Sigmoid colon (tissue), 7 donors: ENCODE measurements around the gene ARL4A. TPM values are rescaled to one million over a fixed set of nuclear protein-coding genes. Genes with fewer than 3 reads are reported as not detected.

ENCODE experiments used
- DNase-seq: peaks from one replicate; pipeline ENCODE4 v3.0.0-alpha.2; 2019
- H3K27ac ChIP-seq, 4 donors: fragments of 200-600 bp; sonication (generic); one replicate each; pipeline ENCODE4 v1.5.1; 2016 to 2019; ENCODE audit warnings: mild to moderate bottlenecking in 1 of 4
- H3K27me3 ChIP-seq, 3 donors: fragments of 200-600 bp; sonication (generic); one replicate each; pipeline ENCODE4 v1.5.1; 2019; ENCODE audit warnings: mild to moderate bottlenecking in 1 of 3
- H3K36me3 ChIP-seq, 4 donors: fragments of 200-600 bp; sonication (generic); one replicate each; pipeline ENCODE4 v1.5.1; 2016 to 2019
- H3K4me1 ChIP-seq, 4 donors: fragments of 200-600 bp; sonication (generic); one replicate each; pipeline ENCODE4 v1.5.1; 2017 to 2019
- H3K4me3 ChIP-seq, 4 donors: fragments of 200-600 bp; sonication (generic); one replicate each; pipeline ENCODE4 v1.5.1; 2017 to 2019; ENCODE audit warnings: mild to moderate bottlenecking in 2 of 4, moderate library complexity in 1 of 4
- H3K9me3 ChIP-seq, 4 donors: fragments of 200-600 bp in 3 of 4; sonication (generic) in 3 of 4; one replicate each; pipeline versions ENCODE4 v1.5.1 to v1.6.1; 2013 to 2019
- CTCF ChIP-seq, 4 experiments: fragments of 450-650 bp in 3 of 4; fragments of 200-600 bp in 1 of 4; IDR thresholded peaks; one replicate each; pipeline ENCODE4 v1.5.1; 2016 to 2019; ENCODE audit warnings: antibody characterized with exemption in 4 of 4, mild to moderate bottlenecking in 3 of 4, moderate library complexity in 2 of 4
- EP300 ChIP-seq, 4 donors: sonication (generic); formaldehyde crosslinking; IDR thresholded peaks; one replicate each; pipeline ENCODE4 v1.6.1; 2017; ENCODE audit warnings: antibody characterized with exemption in 4 of 4
- POLR2A ChIP-seq, 2 donors: fragments of 450-650 bp; IDR thresholded peaks; one replicate each; pipeline ENCODE4 v1.6.1; 2016; ENCODE audit warnings: antibody characterized with exemption in 2 of 2, mild to moderate bottlenecking in 2 of 2, moderate library complexity in 2 of 2
- POLR2AphosphoS5 ChIP-seq, 4 donors: sonication (generic); formaldehyde crosslinking; IDR thresholded peaks; one replicate each; pipeline ENCODE4 v1.6.1; 2017; ENCODE audit warnings: antibody characterized with exemption in 4 of 4
- WGBS, 2 donors: extraction: QIAGEN DNeasy Blood & Tissue Kit; methylation state at CpG; one replicate each; pipeline ENCODE4 v1.1.7; 2013; 5-methylcytosine and 5-hydroxymethylcytosine counted together
- intact Hi-C: fragments of 100-400 bp; cut with DNase I; formaldehyde crosslinking; loops from one replicate; pipeline ENCODE4 v1.15.1; 2023
- polyA plus RNA-seq, 3 donors: library from polyadenylated mRNA; stranded (reverse); fragments of 200-250 nt; gene quantifications; one replicate each; pipeline ENCODE4 v1.2.3, GENCODE V29; 2013
- total RNA-seq, 4 donors: library from RNA; depleted of rRNA; stranded (reverse); fragments of >200 nt; gene quantifications; one replicate each; pipeline ENCODE4 v1.1.0, GENCODE V29; 2016
- donor health status: healthy with polysubstance abuse.
- donor health status: Bipolar disorder and iron deficiency.
- donor health status: healthy.

The ARL4A gene
- total and polyA plus RNA-seq, 7 donors: 33.2 to 124 (median 42.8) TPM

- H3K36me3 ChIP-seq: no peaks in the 10 kb centered on the region
- no peak for TF ChIP-seq POLR2AphosphoS5 (IDR thresholded peaks at IDR 0.05)
- TF ChIP-seq POLR2A (IDR thresholded peaks at IDR 0.05): no peak
- TF ChIP-seq CTCF (IDR thresholded peaks at IDR 0.05): no peak
- no peak for TF ChIP-seq EP300 (IDR thresholded peaks at IDR 0.05)
- DNase-seq: no peak
- no peak overlapping the region for H3K27ac ChIP-seq
- no peak overlapping the region for H3K4me3 ChIP-seq
- intact Hi-C loops: no loop called here
- 92 to 95% methylated on average over 2 of the region's 2 CpGs for WGBS, 2 donors
- no peaks in the 10 kb centered on the region for H3K9me3 ChIP-seq
- no peaks in the 10 kb centered on the region for H3K27me3 ChIP-seq
- peaks cover 0 to 8% (median 0%) of the 10 kb centered on the region in 4 donors for H3K4me1 ChIP-seq
These were observed 40.7 kb downstream of the ARL4A start for GRCh38 chr7:12728192-12728538.

DNA sequence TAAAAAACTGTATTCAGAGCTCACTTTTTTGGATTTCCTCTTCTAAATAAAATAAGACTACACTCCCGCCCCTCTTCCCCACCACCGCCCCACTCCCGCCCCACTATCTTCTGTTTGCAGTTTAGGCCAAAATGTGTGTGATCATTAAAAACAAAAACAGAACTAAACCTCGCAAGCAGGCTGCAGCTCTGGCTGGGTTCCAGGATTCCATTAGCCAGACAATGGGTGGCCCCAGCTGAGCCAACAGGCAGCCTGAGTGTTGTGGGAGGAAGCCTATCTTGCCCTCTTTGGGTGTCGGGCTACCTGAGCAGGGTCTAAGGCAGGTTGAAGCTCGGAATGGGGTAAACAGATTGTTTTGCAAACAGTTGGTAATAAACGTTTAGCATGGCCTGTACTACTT, 41.7 kb downstream of the ARL4A start:
- peak; percentile 78 for DNase-seq
- Histone ChIP-seq H3K4me1 (peaks cover 0 to 8% (median 0%) of the 10 kb centered on the region in 4 donors), H3K27ac (no peak overlapping the region), H3K36me3 (no peaks in the 10 kb centered on the region), H3K4me3 (no peak overlapping the region), H3K27me3 (no peaks in the 10 kb centered on the region), H3K9me3 (no peaks in the 10 kb centered on the region)
- WGBS, 2 donors: 52 to 64% methylated on average over 7 of the region's 7 CpGs
- TF ChIP-seq CTCF (IDR thresholded peaks at IDR 0.05) (no peak), POLR2AphosphoS5 (IDR thresholded peaks at IDR 0.05) (no peak), POLR2A (IDR thresholded peaks at IDR 0.05) (no peak), EP300 (IDR thresholded peaks at IDR 0.05) (no peak)
- intact Hi-C loops: no loop called here

GRCh38 chr7:12730523-12730922, 43.1 kb downstream of the ARL4A start:
- 40 to 62% methylated on average over 2 of the region's 2 CpGs for WGBS, 2 donors
- TF ChIP-seq POLR2A (IDR thresholded peaks at IDR 0.05) (no peak), CTCF (IDR thresholded peaks at IDR 0.05) (no peak), POLR2AphosphoS5 (IDR thresholded peaks at IDR 0.05) (no peak), EP300 (IDR thresholded peaks at IDR 0.05) (no peak)
- intact Hi-C loops: no loop called here

DNA sequence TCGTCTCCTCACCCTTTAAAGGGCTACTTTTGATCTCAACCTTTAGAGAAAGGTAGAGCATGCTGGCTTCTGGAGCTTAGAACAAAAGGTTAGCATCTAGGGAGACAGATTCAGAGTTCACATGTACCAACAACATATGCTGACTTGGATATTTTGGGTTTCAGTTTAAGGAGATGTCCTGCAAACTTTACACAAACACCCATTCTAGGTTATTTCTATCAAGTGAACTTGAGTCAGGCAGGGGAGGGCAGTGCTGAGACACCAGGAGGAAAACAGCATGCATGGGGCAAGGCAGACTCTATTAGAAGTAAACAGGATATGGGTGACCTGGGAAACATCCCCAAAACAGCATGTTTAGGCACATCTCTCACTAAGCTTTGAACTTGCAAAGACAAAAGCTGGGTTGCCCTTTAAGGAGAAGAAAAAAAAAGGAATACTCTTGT, 43.8 kb downstream of the ARL4A start:
- H3K9me3 ChIP-seq: no peaks in the 10 kb centered on the region
- peaks cover 0 to 8% (median 0%) of the 10 kb centered on the region in 4 donors for H3K4me1 ChIP-seq
- H3K4me3 ChIP-seq: no peak overlapping the region
- H3K36me3 ChIP-seq: no peaks in the 10 kb centered on the region
- 88 to 92% methylated on average over 1 of the region's 1 CpG for WGBS, 2 donors
- TF ChIP-seq POLR2A (IDR thresholded peaks at IDR 0.05) (no peak), POLR2AphosphoS5 (IDR thresholded peaks at IDR 0.05) (no peak), CTCF (IDR thresholded peaks at IDR 0.05) (no peak)
- H3K27ac ChIP-seq: no peak overlapping the region
- DNase-seq: no peak
- no peaks in the 10 kb centered on the region for H3K27me3 ChIP-seq
- intact Hi-C loops: no loop called here

More at GRCh38 chr7:12730523-12730922, 43.1 kb downstream of the ARL4A start:
- no peaks in the 10 kb centered on the region for H3K9me3 ChIP-seq
- no peak for DNase-seq
- no peaks in the 10 kb centered on the region for H3K36me3 ChIP-seq
- peaks cover 0 to 8% (median 0%) of the 10 kb centered on the region in 4 donors for H3K4me1 ChIP-seq
- H3K4me3 ChIP-seq: no peak overlapping the region
- no peaks in the 10 kb centered on the region for H3K27me3 ChIP-seq
- H3K27ac ChIP-seq: no peak overlapping the region

DNA sequence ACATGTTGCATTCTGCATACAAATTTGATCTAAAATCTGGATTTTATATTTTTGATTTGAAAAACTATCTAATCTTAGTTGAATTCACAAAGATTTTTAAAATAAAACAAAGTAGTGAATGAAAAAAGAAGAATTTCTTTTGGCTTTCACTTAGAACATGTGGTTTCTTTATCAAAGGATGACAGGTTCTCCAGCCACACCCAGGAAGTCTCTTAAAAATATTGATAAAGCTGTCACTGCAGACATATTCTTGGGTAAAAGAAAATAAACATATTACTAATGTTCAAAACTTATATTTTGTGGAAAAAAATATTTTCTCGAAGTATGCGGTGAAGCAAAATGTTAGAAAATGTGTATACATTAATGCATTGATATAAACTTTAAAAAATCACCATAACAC, 44.3 kb downstream of the ARL4A start:
- WGBS, 2 donors: 91 to 93% methylated on average over 2 of the region's 2 CpGs

More for the DNA sequence above, 44.3 kb downstream of the ARL4A start:
- intact Hi-C loops: no loop called here
- Histone ChIP-seq H3K27ac (no peak overlapping the region), H3K4me3 (no peak overlapping the region), H3K9me3 (no peaks in the 10 kb centered on the region), H3K36me3 (no peaks in the 10 kb centered on the region), H3K4me1 (peaks cover 0 to 8% (median 0%) of the 10 kb centered on the region in 4 donors), H3K27me3 (no peaks in the 10 kb centered on the region)
- TF ChIP-seq EP300 (IDR thresholded peaks at IDR 0.05) (no peak), POLR2A (IDR thresholded peaks at IDR 0.05) (no peak), POLR2AphosphoS5 (IDR thresholded peaks at IDR 0.05) (no peak), CTCF (IDR thresholded peaks at IDR 0.05) (no peak)
- no peak for DNase-seq
